ENCODE results near the gene PTPRT. TPM values are rescaled to one million over a fixed set of nuclear protein-coding genes. Genes with fewer than 3 reads are reported as not detected.
A peak's percentile ranks its signal among the peaks of the same experiment; 100 is the strongest.

PTPRT gene
- polyA plus RNA-seq, 3 donors = not detected

DNA sequence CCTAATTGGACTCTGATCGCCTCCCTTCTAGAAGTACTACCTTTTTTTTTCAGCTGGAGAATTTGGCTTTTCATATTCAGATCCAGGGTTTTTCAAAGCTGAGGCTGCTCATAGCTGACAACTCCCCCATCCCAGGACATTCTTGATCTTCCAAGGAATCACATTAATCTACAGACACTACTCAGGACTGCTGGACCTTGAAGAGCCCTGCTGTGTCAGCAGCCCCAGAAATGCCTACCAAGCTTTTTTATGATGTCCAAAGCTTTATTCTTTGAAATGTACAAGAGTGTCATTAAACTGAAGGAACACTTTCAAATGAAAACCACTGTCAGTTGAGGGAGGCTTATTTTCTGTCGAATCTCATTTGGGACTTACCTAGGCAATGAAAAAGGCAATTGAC is 704.1 kb downstream of the PTPRT start:
- Histone ChIP-seq H3K27me3 (ENCODE audit: control insufficient read depth in 2 of 2, insufficient read depth in 2 of 2, low read length in 2 of 2) (no peaks in the 10 kb centered on the region), H3K4me3 (replicated peaks in 1 of 3; ENCODE audit: low read depth in 2 of 3, low read length in 3 of 3) (peak overlapping the region in 1 of 3 experiments; percentile 66), H3K79me2 (ENCODE audit: insufficient read depth, low read length) (no peaks in the 10 kb centered on the region), H3K9me3 (replicated peaks in 1 of 2; ENCODE audit: control insufficient read depth in 1 of 2, insufficient read depth in 1 of 2, low read length in 2 of 2) (no peaks in the 10 kb centered on the region), H3K4me1 (ENCODE audit: control insufficient read depth in 1 of 2, insufficient read depth in 2 of 2, low read length in 2 of 2) (peaks cover 34 to 35% of the 10 kb centered on the region in 2 donors), H3K27ac (ENCODE audit: low read depth in 1 of 2, low read length in 2 of 2) (peak overlapping the region; percentile 9 to 63), H4K20me1 (ENCODE audit: insufficient read depth, low read length) (no peaks in the 10 kb centered on the region), H3K9ac (ENCODE audit: insufficient read depth, low read length, poor library complexity, severe bottlenecking) (no peak overlapping the region), H3K4me2 (replicated peaks; ENCODE audit: extremely low read depth, low read length, poor library complexity, severe bottlenecking) (peak overlapping the region; percentile 80), H2AFZ (ENCODE audit: insufficient read depth, low read depth, low read length, poor library complexity, severe bottlenecking) (no peak overlapping the region), H3K36me3 (replicated peaks in 1 of 2; ENCODE audit: control insufficient read depth in 1 of 2, insufficient read depth in 2 of 2, low read length in 2 of 2) (no peaks in the 10 kb centered on the region)
- peaks cover 3 to 10% (median 4%) of the 10 kb centered on the region in 3 donors for H3K27me3 Mint-ChIP-seq (ENCODE audit: low read depth in 3 of 3)
- no CpG with 5 or more reads among the region's 2 CpGs for WGBS (ENCODE audit: insufficient coverage)
- H3K27ac Mint-ChIP-seq = peak overlapping the region in 6 of 7 donors; percentile 15 to 97 (median 74)
- peaks cover 0 to 6% (median 0%) of the 10 kb centered on the region in 7 donors for H3K9me3 Mint-ChIP-seq
- DNase-seq = no peak
- H3K4me1 Mint-ChIP-seq = peaks cover 32% of the 10 kb centered on the region
- peaks cover 0 to 2% of the 10 kb centered on the region in 2 donors for H3K36me3 Mint-ChIP-seq
- intact Hi-C loops (cut with micrococcal nuclease) = no loop called here
- TF ChIP-seq, protein P1, sequence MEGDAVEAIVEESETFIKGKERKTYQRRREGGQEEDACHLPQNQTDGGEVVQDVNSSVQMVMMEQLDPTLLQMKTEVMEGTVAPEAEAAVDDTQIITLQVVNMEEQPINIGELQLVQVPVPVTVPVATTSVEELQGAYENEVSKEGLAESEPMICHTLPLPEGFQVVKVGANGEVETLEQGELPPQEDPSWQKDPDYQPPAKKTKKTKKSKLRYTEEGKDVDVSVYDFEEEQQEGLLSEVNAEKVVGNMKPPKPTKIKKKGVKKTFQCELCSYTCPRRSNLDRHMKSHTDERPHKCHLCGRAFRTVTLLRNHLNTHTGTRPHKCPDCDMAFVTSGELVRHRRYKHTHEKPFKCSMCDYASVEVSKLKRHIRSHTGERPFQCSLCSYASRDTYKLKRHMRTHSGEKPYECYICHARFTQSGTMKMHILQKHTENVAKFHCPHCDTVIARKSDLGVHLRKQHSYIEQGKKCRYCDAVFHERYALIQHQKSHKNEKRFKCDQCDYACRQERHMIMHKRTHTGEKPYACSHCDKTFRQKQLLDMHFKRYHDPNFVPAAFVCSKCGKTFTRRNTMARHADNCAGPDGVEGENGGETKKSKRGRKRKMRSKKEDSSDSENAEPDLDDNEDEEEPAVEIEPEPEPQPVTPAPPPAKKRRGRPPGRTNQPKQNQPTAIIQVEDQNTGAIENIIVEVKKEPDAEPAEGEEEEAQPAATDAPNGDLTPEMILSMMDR (IDR thresholded peaks at IDR 0.05) = no peak
- peak overlapping the region in 1 of 2 donors; percentile 91 for H3K4me3 Mint-ChIP-seq

DNA sequence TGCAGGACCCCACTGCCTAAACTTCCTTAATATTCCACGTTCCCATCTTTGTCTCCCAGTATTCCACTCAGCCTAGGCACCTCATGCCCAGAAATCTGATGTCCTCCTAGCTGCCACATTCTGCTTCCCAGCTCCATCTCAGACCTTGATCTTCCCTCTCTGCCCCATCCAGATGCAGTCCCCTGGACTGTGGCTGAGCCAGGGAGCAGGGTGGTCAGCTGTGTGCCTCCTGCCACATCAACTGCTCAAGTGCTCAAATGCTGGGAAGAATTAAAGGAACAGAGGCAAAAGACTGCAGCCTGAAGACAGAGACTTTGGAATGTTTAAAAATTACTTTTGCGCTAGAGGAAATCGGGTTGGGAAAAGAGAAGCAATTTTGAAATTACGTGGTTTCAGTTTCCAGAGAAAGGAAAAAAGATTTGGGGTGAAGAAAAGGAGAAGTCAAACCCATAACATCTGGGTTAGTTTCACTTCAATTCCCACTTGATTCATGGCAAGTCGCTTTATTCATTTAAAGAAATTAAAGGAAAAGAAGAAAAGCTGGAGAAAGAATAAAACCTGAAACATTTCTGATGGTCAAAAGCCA is 704.8 kb downstream of the PTPRT start:
- Histone ChIP-seq H3K27me3 (ENCODE audit: control insufficient read depth in 2 of 2, insufficient read depth in 2 of 2, low read length in 2 of 2) (no peaks in the 10 kb centered on the region), H2AFZ (ENCODE audit: insufficient read depth, low read depth, low read length, poor library complexity, severe bottlenecking) (no peak overlapping the region), H3K79me2 (ENCODE audit: insufficient read depth, low read length) (no peaks in the 10 kb centered on the region), H3K27ac (ENCODE audit: low read depth in 1 of 2, low read length in 2 of 2) (peak overlapping the region; percentile 63 to 80), H4K20me1 (ENCODE audit: insufficient read depth, low read length) (no peaks in the 10 kb centered on the region), H3K36me3 (replicated peaks in 1 of 2; ENCODE audit: control insufficient read depth in 1 of 2, insufficient read depth in 2 of 2, low read length in 2 of 2) (no peaks in the 10 kb centered on the region), H3K4me3 (replicated peaks in 1 of 3; ENCODE audit: low read depth in 2 of 3, low read length in 3 of 3) (peak overlapping the region; percentile 21 to 66 (median 45)), H3K4me2 (replicated peaks; ENCODE audit: extremely low read depth, low read length, poor library complexity, severe bottlenecking) (peak overlapping the region; percentile 80), H3K9me3 (replicated peaks in 1 of 2; ENCODE audit: control insufficient read depth in 1 of 2, insufficient read depth in 1 of 2, low read length in 2 of 2) (no peaks in the 10 kb centered on the region), H3K4me1 (ENCODE audit: control insufficient read depth in 1 of 2, insufficient read depth in 2 of 2, low read length in 2 of 2) (peaks cover 34 to 35% of the 10 kb centered on the region in 2 donors), H3K9ac (ENCODE audit: insufficient read depth, low read length, poor library complexity, severe bottlenecking) (peak overlapping the region; percentile 16)
- peaks cover 0 to 9% (median 0%) of the 10 kb centered on the region in 7 donors for H3K9me3 Mint-ChIP-seq
- 71% methylated on average over 1 of the region's 5 CpGs for WGBS (ENCODE audit: insufficient coverage)
- H3K36me3 Mint-ChIP-seq = peaks cover 0 to 2% of the 10 kb centered on the region in 2 donors
- TF ChIP-seq, protein P1 (IDR thresholded peaks at IDR 0.05) = no peak
- peak overlapping the region; percentile 63 to 97 (median 92) for H3K27ac Mint-ChIP-seq
- DNase-seq = peak in 2 of 3 donors; percentile 26 to 40
- peak overlapping the region; percentile 64 to 91 for H3K4me3 Mint-ChIP-seq
- peaks cover 3 to 10% (median 4%) of the 10 kb centered on the region in 3 donors for H3K27me3 Mint-ChIP-seq (ENCODE audit: low read depth in 3 of 3)
- peaks cover 32% of the 10 kb centered on the region for H3K4me1 Mint-ChIP-seq
- intact Hi-C loops (cut with micrococcal nuclease) = no loop called here

Data from CD14-positive monocyte (primary cell).